ENCODE measurements around the gene C1orf21.

Gene C1orf21

DNA sequence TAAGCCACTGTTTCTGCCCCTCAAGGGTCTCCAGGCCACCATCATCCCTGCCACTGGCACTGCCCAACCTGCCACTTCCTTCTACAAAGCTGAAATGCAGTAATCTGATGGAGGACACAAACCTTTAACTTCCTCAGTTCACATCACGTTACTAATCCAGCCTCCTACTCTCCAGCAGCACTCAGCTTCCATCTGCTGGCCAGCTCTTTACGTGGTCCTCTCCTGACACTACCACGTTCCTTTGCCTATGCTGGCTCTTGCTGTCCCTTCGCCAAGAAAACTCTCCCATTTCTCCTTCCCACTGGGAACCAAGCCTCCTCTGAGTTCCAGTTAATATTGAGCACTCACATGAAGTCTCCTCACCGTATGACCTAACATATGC, 243.8 kb downstream of the C1orf21 start:
- DNase-seq (ENCODE audit: low read depth): no peak

GRCh38 chr1:184632415-184633175, 245.8 kb downstream of the C1orf21 start:
- no peak for DNase-seq (ENCODE audit: low read depth)

GRCh38 chr1:184633785-184634184, 247.0 kb downstream of the C1orf21 start:
- no peak for DNase-seq (ENCODE audit: low read depth)

- no peak for DNase-seq (ENCODE audit: low read depth)
Measured at GRCh38 chr1:184634296-184634695, 247.5 kb downstream of the C1orf21 start.

DNA sequence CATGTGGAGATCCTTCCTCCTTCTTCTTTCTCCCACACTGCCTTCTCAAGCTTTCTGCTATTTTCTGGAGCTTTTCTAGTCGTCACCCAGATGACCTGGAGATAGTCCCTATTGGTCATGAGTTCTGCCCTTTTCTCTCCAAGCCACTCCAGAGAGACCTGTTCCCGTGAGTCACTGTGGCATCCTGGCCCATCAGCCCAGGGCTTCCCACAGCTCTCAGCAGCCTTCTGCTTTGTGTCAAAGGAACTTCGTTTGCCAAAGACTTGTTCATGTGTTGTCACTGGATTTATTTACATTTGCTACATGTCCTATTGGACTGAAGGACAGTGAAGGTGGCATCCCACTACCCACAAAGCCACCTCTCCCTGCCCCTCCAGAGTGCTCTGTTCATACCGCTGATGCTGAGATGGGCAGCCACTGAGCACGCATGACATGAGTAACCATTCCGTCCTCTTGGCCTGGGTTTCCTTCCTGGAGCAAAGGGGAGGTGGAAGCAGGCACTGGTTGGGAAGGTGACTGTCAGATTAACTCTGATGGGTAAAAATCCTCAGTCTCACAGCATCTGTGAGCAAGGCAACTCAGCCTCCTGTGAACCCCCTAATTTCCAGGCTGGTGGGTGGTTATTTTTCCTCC, 248.6 kb downstream of the C1orf21 start:
- DNase-seq (ENCODE audit: low read depth): no peak

- DNase-seq (ENCODE audit: low read depth): no peak
Measured at GRCh38 chr1:184635980-184636431, 249.2 kb downstream of the C1orf21 start.

- DNase-seq (ENCODE audit: low read depth): no peak
Measured at GRCh38 chr1:184637664-184638240, 250.9 kb downstream of the C1orf21 start.

- no peak for DNase-seq (ENCODE audit: low read depth)
Measured at GRCh38 chr1:184639205-184639604, 252.4 kb downstream of the C1orf21 start.

DNA sequence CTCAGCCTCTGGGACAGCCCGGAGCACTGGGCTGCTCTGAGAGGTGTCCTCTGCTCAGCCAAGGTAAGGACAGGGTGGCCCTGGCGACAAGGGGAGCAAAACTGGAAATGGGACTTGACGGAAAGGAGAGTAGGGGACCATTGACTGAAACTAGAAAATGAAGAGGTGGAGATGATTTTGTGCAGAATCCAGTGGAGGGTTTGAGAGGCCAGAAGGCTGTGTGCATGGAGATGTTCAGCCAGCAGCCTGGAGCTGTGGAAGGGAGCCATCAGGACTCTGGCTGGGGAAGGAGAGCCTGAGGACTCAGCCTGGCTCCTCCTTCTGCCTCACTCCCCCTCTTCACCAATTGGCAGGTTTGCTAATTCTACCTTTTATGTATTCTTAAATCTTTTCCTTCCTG, 253.7 kb downstream of the C1orf21 start:
- DNase-seq (ENCODE audit: low read depth): no peak

DNA sequence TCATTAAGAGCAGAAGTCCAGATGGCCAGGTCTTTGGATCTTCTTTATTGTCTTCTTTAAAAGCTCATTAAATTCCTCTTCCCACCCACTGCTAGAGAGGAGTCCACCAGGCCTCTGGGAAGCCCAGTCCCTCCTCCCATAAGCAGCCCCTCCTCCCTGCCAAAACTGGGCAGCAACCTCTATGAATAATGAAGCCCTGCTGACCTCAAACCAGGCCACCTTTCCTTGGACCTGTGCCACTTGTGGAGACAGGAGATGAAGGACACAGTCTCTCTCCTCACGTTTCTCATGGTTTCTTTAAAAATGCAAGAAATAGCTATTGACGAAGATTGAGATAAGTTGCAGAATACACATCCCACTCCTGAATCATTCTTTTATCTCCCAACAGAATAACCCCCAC, 255.1 kb downstream of the C1orf21 start:
- no peak for DNase-seq (ENCODE audit: low read depth)

GRCh38 chr1:184643661-184644060, 256.8 kb downstream of the C1orf21 start:
- no peak for DNase-seq (ENCODE audit: low read depth)

- DNase-seq (ENCODE audit: low read depth): no peak
Measured at GRCh38 chr1:184644771-184645170, 257.9 kb downstream of the C1orf21 start.

GRCh38 chr1:184646178-184646701, 259.4 kb downstream of the C1orf21 start:
- no peak for DNase-seq (ENCODE audit: low read depth)

DNA sequence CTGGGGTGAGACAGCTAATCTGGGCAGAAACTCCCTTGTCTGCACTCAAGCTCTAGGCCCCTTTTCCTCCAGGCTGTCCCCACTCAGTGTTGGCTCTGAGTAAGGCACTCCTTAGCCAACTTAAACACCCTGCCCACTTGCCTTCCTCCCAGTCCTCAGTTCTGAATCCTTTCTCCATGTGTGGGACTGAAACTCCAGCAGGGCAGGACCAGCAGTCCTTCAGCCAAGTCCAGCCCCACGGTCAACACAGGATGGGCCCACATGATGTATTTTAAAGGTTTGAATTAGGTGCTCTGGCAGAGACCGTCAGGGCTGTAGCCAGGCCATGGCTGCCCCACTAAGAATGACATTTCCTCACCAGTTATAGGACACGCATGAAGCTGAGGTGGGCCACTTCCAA, 260.0 kb downstream of the C1orf21 start:
- DNase-seq (ENCODE audit: low read depth): no peak

- no peak for DNase-seq (ENCODE audit: low read depth)
Measured at GRCh38 chr1:184647471-184647870, 260.6 kb downstream of the C1orf21 start.

GRCh38 chr1:184648160-184648855, 261.5 kb downstream of the C1orf21 start:
- DNase-seq (ENCODE audit: low read depth): no peak

GRCh38 chr1:184648856-184649201, 262.0 kb downstream of the C1orf21 start:
- no peak for DNase-seq (ENCODE audit: low read depth)

DNA sequence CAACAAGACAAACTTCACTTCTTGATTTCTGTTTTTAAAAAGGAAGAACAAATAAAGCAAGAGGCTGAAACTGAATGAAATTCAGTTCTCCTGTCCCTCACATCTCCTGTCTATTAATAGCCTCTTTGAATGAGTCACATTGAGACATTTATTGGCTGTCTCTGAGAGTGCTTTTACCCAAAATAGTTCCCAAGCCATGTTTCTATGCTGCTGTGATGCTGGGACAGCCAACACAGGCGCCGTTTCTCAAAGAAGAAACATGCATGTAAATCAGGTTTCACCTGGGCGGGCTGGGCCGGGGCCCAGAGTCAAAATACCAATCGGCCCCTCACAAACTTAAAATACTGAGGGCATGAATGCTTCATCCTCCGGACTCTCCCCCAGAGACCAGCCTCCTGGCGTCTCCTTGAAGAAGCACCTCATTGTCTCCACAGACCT, 262.6 kb downstream of the C1orf21 start:
- no peak for DNase-seq (ENCODE audit: low read depth)

DNA sequence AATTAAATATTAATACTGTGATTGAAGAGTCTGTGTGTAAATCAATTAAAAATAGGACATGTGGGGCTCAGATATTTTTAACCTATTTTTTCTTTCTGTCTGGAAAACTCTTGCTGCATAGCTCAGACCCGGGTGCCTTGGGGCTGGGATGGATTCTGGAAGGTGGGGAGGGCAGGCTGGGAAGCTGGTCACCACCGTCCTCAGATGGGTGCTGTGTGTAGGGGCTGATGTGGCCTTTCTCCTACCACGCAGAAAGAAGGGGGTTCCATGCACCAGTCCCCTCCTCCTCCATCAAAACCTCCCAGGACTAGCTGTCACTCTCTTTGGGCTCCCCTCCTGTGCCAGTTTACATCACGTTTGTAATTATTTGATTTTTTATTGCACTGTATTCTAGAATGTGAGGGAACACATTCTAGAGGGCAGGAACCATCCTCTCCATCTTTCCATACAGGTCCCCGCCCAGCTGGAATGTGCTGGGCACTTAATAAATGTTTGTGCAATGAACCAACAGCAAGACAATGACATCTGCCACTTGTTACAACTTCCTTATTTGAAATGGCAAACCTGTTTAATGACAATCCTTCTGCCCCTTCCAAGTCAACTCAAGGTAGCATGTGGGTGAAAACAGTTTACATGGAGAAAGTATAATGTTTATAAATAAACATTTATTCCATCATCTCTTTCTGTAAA, 263.5 kb downstream of the C1orf21 start:
- DNase-seq (ENCODE audit: low read depth): no peak

DNA sequence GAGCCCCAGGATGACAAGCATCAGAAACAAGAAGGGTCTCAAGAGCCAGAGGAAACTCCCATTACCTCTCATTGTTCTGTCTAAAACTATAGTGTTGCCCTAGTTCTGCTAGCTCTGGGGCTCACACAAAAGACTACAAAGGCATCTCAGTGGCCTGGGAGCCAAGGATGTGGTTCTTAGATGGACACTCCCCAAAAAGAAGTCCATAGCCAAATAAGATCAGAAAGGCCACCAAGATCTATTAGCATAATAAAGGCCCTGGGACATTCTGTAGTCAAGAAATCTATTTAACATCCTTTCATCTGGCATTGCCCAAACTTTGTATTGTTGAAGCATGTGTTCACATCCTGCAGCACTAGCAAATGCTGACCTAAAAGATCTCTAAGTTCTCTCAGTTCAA, 268.4 kb downstream of the C1orf21 start:
- DNase-seq (ENCODE audit: low read depth): no peak

DNA sequence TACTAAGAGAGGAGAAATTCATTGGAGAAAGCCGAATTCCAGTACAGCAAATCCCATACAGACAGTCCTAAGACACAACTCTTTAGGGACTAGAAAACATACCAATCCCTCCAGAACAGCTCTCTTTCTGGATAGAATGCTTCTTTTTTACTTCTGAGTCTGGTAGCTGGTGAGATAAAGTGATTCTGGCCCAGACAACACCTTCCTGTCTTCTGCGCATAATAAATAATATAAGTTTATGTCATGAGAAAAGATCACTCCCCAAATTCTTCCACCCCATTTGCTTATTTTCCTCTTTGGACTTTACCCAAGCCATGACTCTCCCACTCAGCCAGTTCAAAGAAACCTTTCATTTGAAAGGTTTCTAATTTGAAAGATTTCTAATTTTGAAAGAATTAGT, 269.4 kb downstream of the C1orf21 start:
- DNase-seq (ENCODE audit: low read depth): no peak

GRCh38 chr1:184658055-184658454, 271.2 kb downstream of the C1orf21 start:
- DNase-seq (ENCODE audit: low read depth): no peak

All from activated gamma-delta T cell treated with anti-CD3 and anti-CD28 coated beads, Interleukin-2, amount 50 U/mL, for 16 hours (primary cell).